Mammary microvascular endothelial cell (primary cell): ENCODE data around the gene CELSR2. TPM values are rescaled to one million over a fixed set of nuclear protein-coding genes. Genes with fewer than 3 reads are reported as not detected.

Experiments
- total RNA-seq: library from RNA; depleted of rRNA; stranded (reverse); fragments of >200 nt; gene quantifications from 2 replicates; pipeline ENCODE4 v1.2.3, GENCODE V29; 2015

Gene CELSR2
- total RNA-seq: 0.25 and 0.27 TPM in 2 replicates

GRCh38 chr1:109248797-109249629, at the start of gene CELSR2:
Gene CELSR2, plus strand, starts transcription at chr1:109249539. Its CDS starts 541 bp downstream, at chr1:109250080.

GRCh38 chr1:109213824-109214693, 35.3 kb upstream of the CELSR2 start, which contains the start of gene SARS1:
Gene SARS1, plus strand, starts transcription at chr1:109213918. Its CDS starts 75 bp downstream, at chr1:109213993.

GRCh38 chr1:109282952-109283747, 33.8 kb downstream of the CELSR2 start, which contains the start of gene PSRC1:
Gene PSRC1, minus strand, starts transcription at chr1:109283145.

GRCh38 chr1:109306832-109307273, 57.5 kb downstream of the CELSR2 start, which contains the start of gene MYBPHL:
Gene MYBPHL, minus strand, starts transcription at chr1:109307011. Its CDS starts 20 bp downstream, at chr1:109306991.

Other genes with a start within 250 kb of the CELSR2 start
- gene WDR47, start 207.4 kb upstream of the CELSR2 start, total RNA-seq: 12.0 and 12.5 TPM in 2 replicates
- gene TAF13, start 173.5 kb upstream of the CELSR2 start, total RNA-seq: 40.0 and 41.4 TPM in 2 replicates
- gene TMEM167B, start 158.8 kb upstream of the CELSR2 start, total RNA-seq: 12.3 and 13.1 TPM in 2 replicates
- gene ELAPOR1, start 135.4 kb upstream of the CELSR2 start, total RNA-seq: 0.67 and 0.69 TPM in 2 replicates
- 198 and 221 TPM in 2 replicates for gene SARS1, start 35.6 kb upstream of the CELSR2 start, total RNA-seq
- gene PSRC1, start 33.6 kb downstream of the CELSR2 start, total RNA-seq: 18.6 and 19.3 TPM in 2 replicates
- not detected in 2 replicates for gene MYBPHL, start 57.5 kb downstream of the CELSR2 start, total RNA-seq
- gene SORT1, start 148.4 kb downstream of the CELSR2 start, total RNA-seq: 9.2 and 9.4 TPM in 2 replicates
- 72.7 and 77.8 TPM in 2 replicates for gene PSMA5, start 176.9 kb downstream of the CELSR2 start, total RNA-seq
- gene SYPL2, start 217.0 kb downstream of the CELSR2 start, total RNA-seq: 0.05 and 0.33 TPM in 2 replicates
- 0.93 and 3.2 TPM in 2 replicates for gene ATXN7L2, start 234.4 kb downstream of the CELSR2 start, total RNA-seq
- gene CYB561D1, start 244.6 kb downstream of the CELSR2 start, total RNA-seq: 4.4 and 5.4 TPM in 2 replicates